Lower leg skin (tissue), 3 donors: ENCODE data around the gene FGGY.

Experiments used
- POLR2A ChIP-seq, 2 donors: fragments of 450-650 bp; IDR thresholded peaks; one replicate each; pipeline ENCODE4 v1.6.1; 2016 to 2017; ENCODE audit warnings: antibody characterized with exemption in 2 of 2, mild to moderate bottlenecking in 1 of 2, moderate library complexity in 1 of 2
- TF ChIP-seq, protein P1 (sequence below), 3 donors: fragments of 450-650 bp; IDR thresholded peaks; one replicate each; pipeline ENCODE4 v1.5.1; 2016; ENCODE audit warnings: antibody characterized with exemption in 3 of 3, mild to moderate bottlenecking in 3 of 3, moderate library complexity in 2 of 3

DNA sequence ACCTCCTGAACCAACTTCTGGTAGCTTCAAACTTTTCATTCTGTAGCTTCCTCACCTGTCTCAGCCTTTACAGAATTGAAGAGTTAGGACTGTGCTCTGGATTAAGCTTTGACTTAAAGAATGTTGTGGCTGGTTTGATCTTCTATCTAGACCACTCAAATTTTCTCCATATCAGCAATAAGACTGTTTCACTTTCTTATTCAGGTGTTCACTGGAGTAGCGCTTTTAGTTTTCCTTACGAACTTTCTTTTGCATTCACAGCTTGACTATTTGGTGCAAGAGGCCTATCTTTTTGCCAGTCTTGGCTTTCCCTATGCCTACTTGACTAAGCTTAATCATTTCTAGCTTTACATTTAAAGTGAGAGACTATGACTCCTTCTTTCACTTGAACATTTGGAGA is 31.5 kb downstream of the FGGY start:
- TF ChIP-seq, protein P1, sequence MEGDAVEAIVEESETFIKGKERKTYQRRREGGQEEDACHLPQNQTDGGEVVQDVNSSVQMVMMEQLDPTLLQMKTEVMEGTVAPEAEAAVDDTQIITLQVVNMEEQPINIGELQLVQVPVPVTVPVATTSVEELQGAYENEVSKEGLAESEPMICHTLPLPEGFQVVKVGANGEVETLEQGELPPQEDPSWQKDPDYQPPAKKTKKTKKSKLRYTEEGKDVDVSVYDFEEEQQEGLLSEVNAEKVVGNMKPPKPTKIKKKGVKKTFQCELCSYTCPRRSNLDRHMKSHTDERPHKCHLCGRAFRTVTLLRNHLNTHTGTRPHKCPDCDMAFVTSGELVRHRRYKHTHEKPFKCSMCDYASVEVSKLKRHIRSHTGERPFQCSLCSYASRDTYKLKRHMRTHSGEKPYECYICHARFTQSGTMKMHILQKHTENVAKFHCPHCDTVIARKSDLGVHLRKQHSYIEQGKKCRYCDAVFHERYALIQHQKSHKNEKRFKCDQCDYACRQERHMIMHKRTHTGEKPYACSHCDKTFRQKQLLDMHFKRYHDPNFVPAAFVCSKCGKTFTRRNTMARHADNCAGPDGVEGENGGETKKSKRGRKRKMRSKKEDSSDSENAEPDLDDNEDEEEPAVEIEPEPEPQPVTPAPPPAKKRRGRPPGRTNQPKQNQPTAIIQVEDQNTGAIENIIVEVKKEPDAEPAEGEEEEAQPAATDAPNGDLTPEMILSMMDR (IDR thresholded peaks at IDR 0.05), result no peak
- no peak for TF ChIP-seq POLR2A (IDR thresholded peaks at IDR 0.05)
